ENCODE data around the gene MAP3K5. TPM values are rescaled to one million over a fixed set of nuclear protein-coding genes. Genes with fewer than 3 reads are reported as not detected.

The MAP3K5 gene
- polyA plus RNA-seq, 1 experiment: 2.5 TPM

- Histone ChIP-seq H3K4me3 (ENCODE audit: low read depth, low read length) (no peak overlapping the region), H3K27me3 (ENCODE audit: control insufficient read depth, insufficient read depth, low read length) (no peaks in the 10 kb centered on the region), H3K36me3 (ENCODE audit: control insufficient read depth, insufficient read depth, low read length) (no peaks in the 10 kb centered on the region)
- ChIA-PET CTCF (interaction anchor here (1.4 kb wide), 1 partner anchor 22 kb away, joined by 3 read pairs; the partner anchor contains the start of gene MAP7), POLR2A (no interaction called here)
- TF ChIP-seq CTCF (IDR thresholded peaks at IDR 0.05; ENCODE audit: insufficient read depth, low read depth, low read length): no peak
- DNase-seq (ENCODE audit: low read depth): no peak
Observed at GRCh38 chr6:136528477-136528876, 263.8 kb downstream of the MAP3K5 start.

GRCh38 chr6:136527831-136528230 lies 264.4 kb downstream of the MAP3K5 start:
- ChIA-PET POLR2A (no interaction called here), CTCF (interaction anchor here (1.7 kb wide), 1 partner anchor 11 kb away, joined by 4 read pairs; no protein-coding TSS in a partner anchor)
- no peaks in the 10 kb centered on the region for H3K27me3 ChIP-seq (ENCODE audit: control insufficient read depth, insufficient read depth, low read length)
- no peak for TF ChIP-seq CTCF (IDR thresholded peaks at IDR 0.05; ENCODE audit: insufficient read depth, low read depth, low read length)
- no peak overlapping the region for H3K4me3 ChIP-seq (ENCODE audit: low read depth, low read length)
- peak; percentile 0 for DNase-seq (ENCODE audit: low read depth)
- no peaks in the 10 kb centered on the region for H3K36me3 ChIP-seq (ENCODE audit: control insufficient read depth, insufficient read depth, low read length)

- Histone ChIP-seq H3K36me3 (ENCODE audit: control insufficient read depth, insufficient read depth, low read length) (no peaks in the 10 kb centered on the region), H3K4me3 (ENCODE audit: low read depth, low read length) (no peak overlapping the region), H3K27me3 (ENCODE audit: control insufficient read depth, insufficient read depth, low read length) (no peaks in the 10 kb centered on the region)
- POLR2A ChIA-PET: no interaction called here
- CTCF ChIA-PET: interaction anchor here (0.8 to 1.7 kb wide), 6 partner anchors 10 to 209 kb away, joined by 3 to 5 read pairs (median 4); no protein-coding TSS in a partner anchor
- TF ChIP-seq CTCF (IDR thresholded peaks at IDR 0.05; ENCODE audit: insufficient read depth, low read depth, low read length): no peak
- no peak for DNase-seq (ENCODE audit: low read depth)
Observed at GRCh38 chr6:136526937-136527336, 265.3 kb downstream of the MAP3K5 start.

GRCh38 chr6:136526196-136526930 lies 265.9 kb downstream of the MAP3K5 start:
- Histone ChIP-seq H3K36me3 (ENCODE audit: control insufficient read depth, insufficient read depth, low read length) (no peaks in the 10 kb centered on the region), H3K27me3 (ENCODE audit: control insufficient read depth, insufficient read depth, low read length) (no peaks in the 10 kb centered on the region), H3K4me3 (ENCODE audit: low read depth, low read length) (no peak overlapping the region)
- no peak for DNase-seq (ENCODE audit: low read depth)
- TF ChIP-seq CTCF (IDR thresholded peaks at IDR 0.05; ENCODE audit: insufficient read depth, low read depth, low read length): peak; percentile 59
- POLR2A ChIA-PET: interaction anchor here (0.5 to 0.7 kb wide), 2 partner anchors 264 to 1314 kb away, joined by 3 to 4 read pairs; no protein-coding TSS in a partner anchor
- CTCF ChIA-PET: interaction anchor here (0.6 to 1.7 kb wide), 11 partner anchors 9 to 208 kb away, joined by 3 to 5 read pairs (median 3); no protein-coding TSS in a partner anchor

- Histone ChIP-seq H3K4me3 (ENCODE audit: low read depth, low read length) (no peak overlapping the region), H3K36me3 (ENCODE audit: control insufficient read depth, insufficient read depth, low read length) (no peaks in the 10 kb centered on the region), H3K27me3 (ENCODE audit: control insufficient read depth, insufficient read depth, low read length) (no peaks in the 10 kb centered on the region)
- no peak for DNase-seq (ENCODE audit: low read depth)
- CTCF ChIA-PET: interaction anchor here (0.6 to 1.3 kb wide), 7 partner anchors 15 to 92 kb away, joined by 3 to 4 read pairs (median 3); no protein-coding TSS in a partner anchor
- POLR2A ChIA-PET: interaction anchor here (0.5 to 0.7 kb wide), 2 partner anchors 265 to 1313 kb away, joined by 3 to 4 read pairs; no protein-coding TSS in a partner anchor
- TF ChIP-seq CTCF (IDR thresholded peaks at IDR 0.05; ENCODE audit: insufficient read depth, low read depth, low read length): no peak
Observed at GRCh38 chr6:136525586-136526195, 266.6 kb downstream of the MAP3K5 start.
